Femur (tissue), 1 donor: Measurements from ENCODE around the gene PIM3.
"Not testable (repeated sequence)": the region's sequence is repeated elsewhere in the genome, so short reads cannot be mapped to it uniquely, and the experiment has no call there.

Experiments
- DNase-seq: peaks from one replicate; pipeline ENCODE4 v3.0.0-alpha.2; 2017

Gene PIM3

GRCh38 chr22:49968831-49969661 is 8.5 kb downstream of the PIM3 start:
- DNase-seq, result no peak

DNA sequence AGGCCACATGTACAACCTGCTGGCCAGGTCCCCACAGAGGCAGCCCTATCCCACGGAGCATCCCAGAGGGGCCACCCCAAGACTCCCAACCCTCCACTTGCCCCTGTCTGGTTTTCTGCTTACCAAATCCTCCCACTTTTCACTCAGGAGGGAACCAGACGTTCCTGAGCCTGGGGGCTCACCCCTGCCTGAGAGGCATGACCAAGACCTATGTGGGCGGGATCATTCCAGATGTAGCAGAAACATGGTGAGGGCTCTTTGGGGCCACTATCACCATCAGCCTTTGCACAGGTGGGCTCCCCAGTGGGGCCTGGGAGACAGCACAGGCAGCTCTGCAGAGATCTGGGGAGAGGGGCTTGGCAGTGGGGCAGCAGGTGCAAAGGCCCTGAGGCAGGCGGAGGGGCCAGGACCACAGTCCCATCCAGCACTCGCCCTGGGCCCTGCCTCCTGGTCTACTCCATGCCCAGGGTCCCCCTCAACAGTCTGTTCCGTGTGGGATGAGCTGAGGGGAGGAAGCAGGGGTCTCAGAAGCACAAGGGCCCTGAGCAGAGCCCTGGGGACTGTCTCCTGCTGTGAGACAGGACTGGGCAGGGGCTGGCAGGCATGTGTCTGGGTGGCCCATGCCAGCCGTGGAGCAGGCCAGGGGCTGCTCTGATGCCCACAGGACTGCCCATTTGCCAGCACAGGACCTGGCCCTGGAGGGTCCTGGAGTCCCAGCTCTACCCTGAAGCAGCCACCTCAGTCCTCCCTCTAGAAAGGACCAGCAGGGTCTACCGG is 9.4 kb downstream of the PIM3 start:
- DNase-seq, result peak; percentile 21

GRCh38 chr22:49970528-49971231 is 10.1 kb downstream of the PIM3 start:
- DNase-seq, result peak; percentile 87

GRCh38 chr22:49971232-49972162 is 10.9 kb downstream of the PIM3 start:
- peak; percentile 49 for DNase-seq

- DNase-seq, result peak; percentile 28
Measured at GRCh38 chr22:49972163-49973017, 11.8 kb downstream of the PIM3 start.

DNA sequence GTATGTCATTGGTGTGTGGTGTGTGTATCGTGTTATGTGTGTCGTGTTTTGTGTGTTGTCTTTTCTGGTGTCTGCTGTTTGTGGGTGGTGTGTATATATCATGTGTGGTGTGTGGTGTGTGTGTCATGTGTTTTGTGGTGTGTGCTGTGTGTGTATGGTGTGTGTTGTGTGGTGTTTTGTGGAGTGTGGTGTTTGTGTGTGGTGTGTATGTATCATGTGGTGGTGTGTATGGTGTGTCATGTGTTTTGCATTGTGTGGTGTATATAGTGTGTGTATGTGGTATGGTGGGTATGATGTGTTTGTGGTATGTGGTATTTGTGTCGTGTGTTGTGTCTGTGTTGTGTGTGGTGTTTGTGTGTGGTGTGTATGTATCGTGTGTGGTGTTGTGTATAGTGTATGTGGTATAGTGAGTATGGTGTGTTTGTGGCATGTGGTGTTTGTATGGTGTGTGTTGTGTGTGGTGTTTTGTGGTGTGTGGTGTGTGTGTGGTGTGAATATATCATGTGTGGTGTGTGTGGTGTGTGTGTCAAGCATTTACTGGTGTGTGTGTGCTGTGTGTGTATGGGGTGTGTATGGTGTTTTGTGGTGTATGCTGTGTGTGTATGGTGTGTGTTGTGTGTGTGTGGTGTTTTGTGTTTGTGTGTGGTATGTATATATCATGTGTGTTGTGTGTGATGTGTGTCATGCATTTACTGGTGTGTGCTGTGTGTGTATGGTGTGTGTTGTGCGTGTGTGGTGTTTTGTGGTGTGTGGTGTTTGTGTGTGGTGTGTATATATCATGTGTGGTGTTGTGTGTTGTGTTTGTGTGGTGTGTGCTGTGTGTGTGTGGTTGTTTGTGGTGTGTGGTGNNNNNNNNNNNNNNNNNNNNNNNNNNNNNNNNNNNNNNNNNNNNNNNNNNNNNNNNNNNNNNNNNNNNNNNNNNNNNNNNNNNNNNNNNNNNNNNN is 12.7 kb downstream of the PIM3 start:
- peak; percentile 17 for DNase-seq

DNA sequence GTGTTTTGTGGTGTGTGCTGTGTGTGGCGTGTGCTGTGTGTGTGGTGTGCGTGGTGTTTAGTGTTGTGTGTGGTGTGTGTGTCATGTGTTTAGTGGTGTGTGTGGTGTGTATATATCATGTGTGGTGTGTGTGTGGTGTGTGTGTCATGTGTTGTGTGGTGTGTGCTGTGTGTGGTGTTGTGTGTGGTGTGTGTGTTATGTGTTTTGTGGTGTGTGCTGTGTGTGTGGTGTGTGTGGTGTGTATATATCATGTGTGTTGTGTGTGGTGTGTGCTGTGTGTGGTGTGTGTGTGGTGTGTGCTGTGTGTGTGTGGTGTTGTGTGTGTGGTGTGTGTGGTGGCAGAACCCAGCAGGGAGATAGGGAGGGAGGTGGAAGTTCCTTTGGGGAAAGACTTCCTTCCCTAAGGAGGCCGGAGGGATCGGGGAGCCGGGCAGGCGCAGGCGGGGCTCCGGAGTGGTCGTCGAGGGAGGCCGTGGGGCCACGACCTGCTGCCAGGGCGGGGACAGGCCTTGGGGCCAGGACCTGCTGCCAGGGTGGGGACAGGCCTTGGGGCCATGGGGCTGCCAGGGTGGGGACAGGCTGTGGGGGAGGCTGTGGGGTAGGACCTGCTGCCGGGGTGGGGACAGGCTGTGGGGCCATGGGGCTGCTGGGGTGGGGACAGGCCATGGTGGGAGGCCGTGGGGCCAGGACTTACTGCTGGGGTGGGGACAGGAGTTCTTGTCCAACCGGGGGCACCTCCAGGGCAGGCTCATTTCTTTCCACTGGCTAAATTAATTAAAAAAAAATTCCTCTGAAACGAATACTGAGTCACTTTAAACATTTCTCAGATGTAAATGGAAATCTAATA is 15.2 kb downstream of the PIM3 start:
- DNase-seq, result peak; percentile 24

DNA sequence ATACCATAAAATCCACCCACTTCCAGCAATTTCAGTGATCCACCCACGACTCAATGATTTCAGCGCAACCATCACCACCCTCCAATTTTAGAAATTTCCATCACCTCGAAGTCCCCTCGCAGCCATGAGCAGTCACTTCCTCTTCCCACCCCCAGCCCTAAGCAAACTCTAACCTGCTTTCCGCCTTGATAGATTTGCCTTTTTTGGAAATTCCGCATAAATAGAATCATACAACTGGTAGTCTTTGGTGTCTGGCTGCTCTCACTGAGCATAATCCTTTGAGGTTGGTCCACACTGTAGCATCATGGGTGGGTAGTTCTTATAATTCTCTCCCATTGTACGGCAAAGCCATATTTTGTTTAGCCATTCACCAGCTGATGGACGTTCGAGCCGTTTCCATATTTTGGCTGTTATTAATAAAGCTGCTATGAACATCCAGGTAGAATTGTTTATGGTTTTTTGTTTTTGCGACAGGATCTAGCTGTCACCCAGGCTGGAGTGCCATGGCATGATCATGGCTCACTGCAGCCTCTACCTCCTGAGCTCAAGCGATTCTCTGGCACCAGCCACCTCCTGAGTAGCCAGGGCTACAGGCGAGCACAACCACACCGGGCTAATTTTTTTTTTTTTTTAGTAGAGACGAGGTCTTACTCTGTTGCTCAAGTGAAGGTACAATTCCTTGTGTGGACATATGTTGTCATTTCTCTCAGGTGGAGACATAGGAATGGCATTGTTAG is 16.0 kb downstream of the PIM3 start:
- DNase-seq, result peak; percentile 22

GRCh38 chr22:49977578-49977977 is 17.0 kb downstream of the PIM3 start:
- DNase-seq, result no peak

- no peak for DNase-seq
Measured at GRCh38 chr22:49979587-49980264, 19.2 kb downstream of the PIM3 start.

GRCh38 chr22:49981799-49982198 is 21.2 kb downstream of the PIM3 start:
- not testable (repeated sequence) for DNase-seq

DNA sequence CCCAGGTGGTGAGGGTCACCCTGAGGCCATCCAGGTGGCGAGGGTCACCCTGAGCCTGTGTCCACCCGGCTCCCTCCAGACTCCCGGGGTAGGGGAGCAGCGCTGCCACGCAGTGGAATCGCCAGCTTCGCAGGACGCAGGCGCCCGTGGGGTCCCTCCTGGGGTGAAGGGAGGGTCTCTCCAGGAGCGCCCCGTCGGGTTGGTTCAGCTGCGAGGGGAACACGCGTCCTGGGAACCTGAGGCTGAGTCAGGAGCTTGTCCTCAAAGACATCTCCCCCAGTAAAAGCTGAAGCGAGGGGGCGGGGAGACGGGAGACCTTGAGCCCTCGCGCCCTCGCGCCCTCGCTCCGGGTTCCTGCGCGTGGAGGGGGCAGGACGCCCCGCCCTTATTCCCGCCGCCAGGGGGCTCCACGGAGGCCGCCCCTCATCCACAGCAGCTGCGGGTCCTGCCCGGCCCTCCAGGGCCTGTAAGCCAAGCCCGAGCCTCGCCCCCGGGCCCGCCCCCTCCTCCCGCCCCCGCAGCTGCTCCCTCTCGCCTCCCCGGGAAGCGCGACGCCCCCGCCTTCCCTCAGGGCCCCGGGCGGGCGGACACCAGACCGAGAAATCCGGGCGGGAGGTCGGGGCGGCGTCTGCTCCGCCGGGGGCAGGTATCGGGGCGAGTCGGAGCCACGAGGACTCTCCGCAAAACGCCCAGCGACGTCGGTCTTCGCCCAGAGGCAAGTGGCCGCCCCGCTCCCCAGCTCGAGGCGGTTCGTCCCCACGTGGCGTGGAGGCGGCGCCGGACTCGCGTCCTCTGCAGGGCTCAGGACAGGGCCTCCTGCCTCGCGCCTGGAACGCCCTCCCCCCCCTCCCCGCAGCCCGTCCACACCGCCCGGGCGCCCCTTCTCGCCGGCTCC is 22.8 kb downstream of the PIM3 start:
- DNase-seq, result peak; percentile 27

- no peak for DNase-seq
Measured at GRCh38 chr22:49986325-49986724, 25.8 kb downstream of the PIM3 start.

DNA sequence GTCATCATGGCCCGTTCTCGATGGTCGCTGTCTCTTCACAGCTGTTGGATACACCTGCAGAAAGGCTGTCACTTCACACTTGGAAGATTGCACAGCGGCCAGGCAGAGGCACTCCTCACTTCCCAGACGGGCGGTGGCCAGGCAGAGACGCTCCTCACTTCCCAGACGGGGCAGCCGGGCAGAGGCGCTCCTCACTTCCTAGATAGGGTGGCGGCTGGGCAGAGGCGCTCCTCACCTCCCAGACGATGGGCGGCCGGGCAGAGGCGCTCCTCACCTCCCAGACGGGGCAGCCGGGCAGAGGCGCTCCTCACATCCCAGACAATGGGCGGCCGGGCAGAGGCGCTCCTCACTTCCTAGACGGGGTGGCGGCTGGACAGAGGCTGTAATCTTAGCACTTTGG is 29.3 kb downstream of the PIM3 start:
- DNase-seq, result not testable (repeated sequence)

GRCh38 chr22:49991167-49991566 is 30.6 kb downstream of the PIM3 start:
- no peak for DNase-seq

DNA sequence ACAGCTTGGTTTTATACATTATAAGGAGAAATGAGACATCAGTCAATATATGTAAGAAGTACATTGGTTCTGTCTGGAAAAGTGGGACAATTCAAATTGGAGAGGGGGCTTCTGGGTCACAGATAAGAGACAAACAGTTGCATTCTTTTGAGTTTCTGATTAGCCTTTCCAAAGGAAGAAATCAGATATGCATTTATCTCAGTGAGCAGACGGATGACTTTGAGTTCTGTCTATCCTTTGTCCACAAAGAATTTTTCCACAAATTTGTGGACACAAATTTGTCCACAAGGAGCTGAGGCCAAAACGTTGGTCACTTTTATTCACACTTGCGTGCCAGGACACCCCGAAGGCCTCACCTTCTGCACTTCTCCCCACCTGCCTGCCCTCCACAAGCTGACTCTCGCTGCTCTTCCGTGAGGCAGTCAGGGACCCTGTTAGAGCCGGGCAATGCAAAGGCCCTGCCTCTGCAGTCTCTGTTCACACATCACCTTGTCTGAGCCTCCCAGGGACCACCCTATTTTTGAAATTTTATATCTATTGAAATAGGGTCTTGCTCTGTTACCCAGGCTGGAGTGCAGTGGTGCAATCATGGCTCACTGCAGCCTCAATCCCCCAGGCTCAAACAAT is 31.4 kb downstream of the PIM3 start:
- no peak for DNase-seq
